HG02973 (cell line): Measurements from ENCODE around the gene TRIM66.
A peak's percentile ranks its signal among the peaks of the same experiment; 100 is the strongest.

ENCODE experiments used
- ATAC-seq: cut with Tn5 transposase; IDR thresholded peaks from one replicate; pipeline ENCODE4 v1.9.1; 2021; ENCODE audit warnings: moderate library complexity; ENCODE audit not compliant: unreplicated experiment

The TRIM66 gene

DNA sequence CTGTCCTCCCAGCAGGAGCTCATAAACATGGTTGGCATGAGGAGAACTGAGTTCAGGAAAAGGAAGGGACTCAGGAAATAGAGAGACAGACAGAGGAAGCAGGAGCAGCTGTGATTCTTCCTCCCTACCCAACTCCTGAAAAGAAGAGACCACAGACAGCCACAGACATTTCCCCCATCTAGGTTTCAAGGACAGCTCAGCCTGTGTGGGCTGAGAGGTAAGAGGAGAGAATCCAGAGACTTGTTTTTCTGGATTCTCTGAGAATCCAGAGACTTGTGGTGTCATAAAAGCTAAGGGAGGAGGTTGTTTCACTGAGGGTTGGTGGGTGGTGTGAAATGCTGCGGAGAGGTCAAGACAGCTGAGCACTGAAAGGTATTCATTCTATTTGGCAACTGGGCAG, 69.4 kb downstream of the TRIM66 start:
- ATAC-seq, result no peak

DNA sequence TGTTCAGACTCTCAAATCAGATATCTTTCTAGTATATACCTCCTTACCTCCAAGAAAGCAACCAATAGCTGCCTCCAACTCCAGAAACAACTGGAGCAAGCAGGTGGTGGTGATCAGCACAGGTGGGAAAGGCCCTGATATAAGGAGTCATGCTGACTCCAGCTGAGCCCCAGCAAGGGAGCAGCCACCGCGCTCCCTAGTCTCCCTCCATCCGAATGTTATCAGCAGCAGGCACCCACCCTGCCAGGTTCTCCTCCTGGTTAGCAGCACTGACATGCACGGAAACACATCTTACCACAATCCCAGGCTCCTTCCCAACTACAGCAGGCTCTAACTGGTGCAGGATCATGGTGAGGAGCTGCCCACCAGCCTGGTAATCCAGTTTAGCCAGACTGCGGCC, 69.9 kb downstream of the TRIM66 start:
- no peak for ATAC-seq

- no peak for ATAC-seq
Observed at GRCh38 chr11:8610532-8611116, 71.8 kb downstream of the TRIM66 start.

DNA sequence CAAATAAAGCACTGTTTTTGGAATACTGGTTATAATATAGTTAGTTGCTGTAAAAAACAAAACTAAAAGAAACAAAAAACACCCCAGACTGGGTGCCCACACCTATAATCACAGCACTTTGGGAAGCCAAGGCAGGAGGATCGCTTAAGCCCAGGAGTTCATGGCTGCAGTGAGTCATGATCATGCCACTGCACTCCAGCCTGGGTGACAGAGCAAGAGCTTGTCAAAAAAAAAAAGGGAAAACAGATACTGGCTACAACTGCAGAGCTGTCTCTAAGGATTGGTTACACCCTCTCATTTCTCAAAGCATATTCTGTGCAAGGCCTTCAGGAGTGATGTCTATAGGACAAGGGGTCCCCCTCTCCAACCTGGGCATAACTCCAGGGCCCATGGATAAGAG, 73.8 kb downstream of the TRIM66 start:
- ATAC-seq, result no peak

DNA sequence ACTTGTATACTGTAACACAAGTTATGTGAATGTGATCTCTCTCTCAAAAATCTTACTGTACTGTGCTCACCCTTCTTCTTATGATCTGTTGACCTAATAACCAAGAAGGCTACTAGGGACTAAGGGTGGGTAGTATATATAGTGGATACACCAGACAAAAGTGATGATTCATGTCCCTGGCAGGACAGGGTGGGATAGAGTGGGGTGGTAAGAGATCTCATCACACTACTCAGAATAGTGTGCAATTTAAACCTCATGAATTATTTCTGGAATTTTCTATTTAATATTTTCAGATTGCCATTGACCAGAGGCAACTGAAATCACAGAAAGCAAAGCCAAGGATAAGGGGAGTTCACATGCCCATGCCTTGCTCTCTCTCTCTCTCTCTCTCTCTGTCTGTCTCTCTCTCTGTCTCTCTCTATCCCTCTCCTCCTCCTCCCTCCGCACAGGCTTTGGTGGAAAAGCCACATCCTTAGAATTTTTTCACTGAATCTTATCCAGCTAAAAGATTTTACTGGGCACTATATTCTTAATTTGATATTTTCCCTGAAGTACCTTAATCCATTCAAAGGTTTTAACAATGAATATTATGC, 76.4 kb downstream of the TRIM66 start:
- ATAC-seq, result no peak

DNA sequence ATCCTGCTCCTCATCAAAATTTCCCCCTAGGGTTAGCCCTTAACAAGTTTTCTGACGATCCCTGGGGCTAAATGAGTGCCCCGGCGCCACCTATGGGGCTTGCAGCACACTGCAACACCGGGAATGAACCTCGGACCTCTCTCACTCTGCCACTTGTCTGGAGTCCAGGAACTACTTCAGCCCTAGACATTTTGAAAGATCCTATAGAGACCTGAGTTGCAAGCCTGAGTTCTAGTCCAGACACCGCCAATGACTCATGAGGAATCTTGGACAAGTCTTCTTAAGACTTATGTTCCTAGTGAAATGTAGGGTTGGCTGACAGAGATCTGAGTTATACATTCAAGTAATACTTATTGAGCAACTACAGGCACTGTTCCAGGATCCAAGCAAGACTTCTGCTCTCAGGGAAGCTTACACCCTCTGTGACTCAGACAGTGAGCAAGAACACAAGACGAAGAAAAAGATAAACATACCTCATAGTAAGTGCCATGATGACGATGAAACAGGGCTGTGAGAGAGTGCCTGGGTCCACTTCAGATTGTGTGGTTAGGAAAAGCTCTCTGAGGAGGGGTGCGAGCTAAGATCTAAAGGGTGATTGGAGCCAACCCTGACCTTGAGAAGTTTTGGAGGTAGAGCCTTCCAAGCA, 78.3 kb downstream of the TRIM66 start:
- peak; percentile 89 for ATAC-seq

DNA sequence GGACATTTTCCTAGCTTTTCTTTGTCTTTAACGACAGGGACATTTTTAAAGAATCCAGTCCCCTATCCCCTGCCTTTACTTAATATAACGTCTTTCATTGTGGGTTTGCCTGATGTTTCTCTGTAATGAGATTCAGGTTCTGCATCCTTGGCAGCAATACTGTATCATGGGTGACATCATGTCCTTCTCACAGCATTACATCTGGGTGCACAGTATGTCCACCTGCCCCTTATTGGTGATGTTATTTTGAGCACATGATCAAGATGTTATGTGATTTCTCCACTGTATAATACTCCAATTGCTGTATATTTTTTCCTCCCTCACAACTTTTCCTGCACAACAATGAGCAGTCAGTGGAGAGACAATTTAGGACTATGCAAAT, 78.8 kb downstream of the TRIM66 start:
- peak; percentile 13 for ATAC-seq

DNA sequence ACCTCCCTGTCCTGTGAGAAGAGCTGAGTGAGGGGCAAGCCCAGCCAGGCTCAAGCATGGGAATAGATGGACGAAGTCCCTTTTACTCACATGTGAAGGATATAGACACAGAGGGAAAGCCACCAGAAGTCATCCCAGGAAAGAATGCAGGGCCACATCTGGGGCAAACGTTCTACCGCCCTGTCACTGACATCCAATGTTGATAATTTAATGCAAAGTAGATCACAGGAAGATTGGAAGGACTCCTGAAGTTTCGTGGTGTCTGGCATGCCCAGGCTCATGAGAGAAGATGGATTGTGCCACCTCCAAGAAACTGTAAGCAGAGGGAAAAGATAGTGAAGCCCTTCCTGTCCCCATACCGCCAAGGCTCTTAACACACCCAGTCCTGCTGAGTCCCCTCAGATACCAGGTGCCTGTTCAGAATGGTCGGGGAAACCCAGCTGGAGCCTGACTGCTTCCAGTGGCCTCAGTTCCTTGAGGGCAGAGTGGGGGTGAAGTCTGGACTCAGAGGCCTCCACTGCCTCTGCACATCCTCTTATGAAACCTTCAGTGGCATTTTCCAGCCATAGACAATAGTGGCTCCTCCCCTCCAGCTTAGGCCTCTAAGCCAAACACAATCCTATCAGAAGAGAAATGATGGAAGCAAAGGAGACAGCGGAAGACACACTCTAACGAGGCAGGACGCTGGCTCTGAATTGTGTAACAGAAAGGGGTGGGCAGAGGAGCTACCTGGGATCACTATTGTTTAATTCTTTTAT, 80.9 kb downstream of the TRIM66 start:
- no peak for ATAC-seq

DNA sequence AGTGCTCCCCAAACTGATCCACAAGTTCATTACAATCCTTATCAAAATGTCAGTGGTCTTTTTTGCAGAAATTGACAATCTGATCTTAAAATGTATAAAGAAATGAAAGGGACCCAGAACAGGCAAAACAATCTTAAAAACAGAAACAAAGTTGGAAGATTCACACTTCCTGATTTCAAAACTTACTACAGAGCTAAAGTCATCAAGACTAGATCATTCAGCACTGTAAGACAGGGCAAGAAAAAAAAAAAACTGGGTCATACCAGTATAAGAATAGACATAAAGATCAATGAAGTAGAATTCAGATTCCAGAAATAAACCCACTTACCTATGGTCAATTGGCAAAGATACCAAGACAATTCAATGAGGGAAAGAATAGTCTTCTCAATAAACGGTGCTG, 84.0 kb downstream of the TRIM66 start:
- ATAC-seq, result no peak

- no peak for ATAC-seq
Observed at GRCh38 chr11:8597182-8597581, 85.3 kb downstream of the TRIM66 start.

DNA sequence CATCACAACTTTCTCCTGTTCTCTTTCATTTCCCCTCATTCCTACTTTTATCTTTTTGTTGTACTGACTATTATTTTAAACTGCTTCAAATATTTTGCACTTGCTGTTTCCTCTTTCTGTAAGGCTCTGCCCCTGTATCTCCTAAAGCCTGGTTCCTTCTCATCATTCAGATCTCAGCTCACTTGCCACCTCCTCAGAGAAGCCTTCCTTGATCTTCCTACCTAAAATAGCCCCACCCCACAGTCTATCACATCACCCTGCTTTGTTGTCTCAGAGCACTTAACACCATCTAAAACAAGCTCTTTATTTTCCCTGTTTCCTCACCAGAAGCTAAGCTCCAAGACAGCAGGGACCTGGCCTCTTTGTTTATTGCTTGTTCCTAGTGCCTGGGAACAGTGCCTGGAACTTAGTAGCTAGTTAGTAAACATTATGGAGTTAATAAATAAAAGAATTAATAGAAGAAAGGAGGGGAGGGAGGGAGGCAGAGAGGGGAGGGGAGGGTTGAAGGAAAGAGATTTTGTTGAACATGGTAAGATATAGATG, 85.9 kb downstream of the TRIM66 start:
- ATAC-seq, result no peak

DNA sequence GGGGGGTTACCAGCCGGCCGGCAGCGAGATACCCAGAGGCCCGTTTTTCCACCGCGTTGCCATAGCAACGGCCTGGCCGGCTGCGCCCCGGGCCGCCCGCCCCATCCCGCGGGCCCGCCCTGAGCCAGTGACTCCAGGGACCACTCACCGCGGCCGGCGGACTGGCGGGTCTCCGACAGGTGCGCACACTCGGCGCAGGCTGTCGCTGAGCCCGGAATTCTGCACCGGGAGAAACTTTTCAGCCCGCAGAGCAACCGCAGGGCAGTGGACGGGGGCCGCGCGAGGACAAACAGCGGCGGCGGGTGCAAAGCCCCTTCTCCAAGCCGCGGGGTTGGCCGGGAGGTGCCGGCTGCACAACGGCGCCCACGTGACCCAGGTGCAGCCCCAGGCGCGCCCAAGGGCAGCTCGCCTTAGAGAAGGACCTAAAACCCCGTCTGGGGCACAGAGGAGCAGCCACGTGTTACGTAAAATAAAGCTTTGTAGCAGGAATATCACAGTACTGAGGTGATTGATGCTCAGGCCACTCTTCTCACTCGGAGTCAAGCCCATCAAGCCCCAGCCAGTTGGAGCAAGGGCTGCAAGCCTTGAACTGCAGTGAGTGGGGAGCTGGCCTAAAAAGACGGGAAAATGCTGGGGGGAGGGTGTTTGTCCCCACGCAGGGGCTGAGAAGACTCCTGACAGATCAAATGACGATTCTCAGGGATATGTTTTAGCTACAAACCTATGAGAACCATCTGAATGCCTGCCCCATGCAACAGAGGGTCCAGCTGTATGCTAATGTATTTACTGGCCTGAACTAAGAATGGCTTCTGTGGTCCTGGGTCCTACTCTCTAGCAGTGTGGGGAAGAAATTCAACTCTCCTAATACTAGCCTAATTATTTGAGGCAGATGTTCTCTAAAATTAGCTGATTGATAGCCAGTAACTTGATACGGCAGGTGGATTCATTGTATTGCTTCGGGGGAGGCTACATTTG, 88.2 kb downstream of the TRIM66 start, which contains the start of gene STK33:
STK33 (minus strand) TSS at position 294 of the 975 bp plus-strand sequence. CDS start 119,323 bp downstream, outside the sequence.
- ATAC-seq, result peak; percentile 91

DNA sequence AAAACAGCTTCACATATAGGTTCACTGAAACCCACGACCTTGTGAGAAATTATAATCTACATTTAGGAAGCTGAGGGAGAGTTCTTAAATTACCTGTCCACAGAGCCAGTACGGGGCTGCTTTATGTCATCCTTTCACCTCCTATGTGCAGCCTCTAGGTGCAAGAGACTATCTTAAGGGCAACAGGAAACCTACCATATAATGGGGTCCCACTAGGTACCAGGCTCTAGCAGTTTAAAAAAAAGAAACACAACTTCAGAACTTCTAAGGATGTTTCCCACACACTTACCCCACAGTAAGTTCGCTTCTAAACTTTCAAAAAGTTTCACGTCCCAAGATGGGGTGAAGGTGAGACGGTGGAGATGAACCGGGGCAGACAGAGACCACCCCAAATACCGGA, 89.0 kb downstream of the TRIM66 start:
- peak; percentile 34 for ATAC-seq

GRCh38 chr11:8587915-8588314, 94.5 kb downstream of the TRIM66 start:
- ATAC-seq, result no peak

DNA sequence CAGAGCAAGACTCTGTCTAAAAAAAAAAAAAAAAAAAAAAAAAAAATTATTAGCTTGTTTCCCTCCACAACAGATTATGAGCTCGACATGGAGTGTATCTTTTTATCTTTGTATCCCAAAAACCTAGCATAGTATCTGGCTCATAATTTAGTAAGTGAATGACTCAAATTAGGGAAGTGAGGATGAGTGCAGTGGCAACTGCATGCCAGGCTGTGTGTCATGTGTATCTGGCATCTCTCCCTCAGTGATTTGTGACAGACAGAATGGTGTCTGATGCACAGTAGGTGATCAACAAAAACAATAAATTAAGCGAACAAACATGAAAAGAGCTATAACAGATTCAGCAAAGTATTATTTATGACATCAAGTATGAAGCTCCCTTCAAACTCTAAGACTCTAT, 95.7 kb downstream of the TRIM66 start:
- ATAC-seq, result no peak

- ATAC-seq, result no peak
Observed at GRCh38 chr11:8586184-8586583, 96.3 kb downstream of the TRIM66 start.

- ATAC-seq, result no peak
Observed at GRCh38 chr11:8584511-8584910, 98.0 kb downstream of the TRIM66 start.

- ATAC-seq, result no peak
Observed at GRCh38 chr11:8584082-8584481, 98.4 kb downstream of the TRIM66 start.

- ATAC-seq, result no peak
Observed at GRCh38 chr11:8581300-8581699, 101.2 kb downstream of the TRIM66 start.

DNA sequence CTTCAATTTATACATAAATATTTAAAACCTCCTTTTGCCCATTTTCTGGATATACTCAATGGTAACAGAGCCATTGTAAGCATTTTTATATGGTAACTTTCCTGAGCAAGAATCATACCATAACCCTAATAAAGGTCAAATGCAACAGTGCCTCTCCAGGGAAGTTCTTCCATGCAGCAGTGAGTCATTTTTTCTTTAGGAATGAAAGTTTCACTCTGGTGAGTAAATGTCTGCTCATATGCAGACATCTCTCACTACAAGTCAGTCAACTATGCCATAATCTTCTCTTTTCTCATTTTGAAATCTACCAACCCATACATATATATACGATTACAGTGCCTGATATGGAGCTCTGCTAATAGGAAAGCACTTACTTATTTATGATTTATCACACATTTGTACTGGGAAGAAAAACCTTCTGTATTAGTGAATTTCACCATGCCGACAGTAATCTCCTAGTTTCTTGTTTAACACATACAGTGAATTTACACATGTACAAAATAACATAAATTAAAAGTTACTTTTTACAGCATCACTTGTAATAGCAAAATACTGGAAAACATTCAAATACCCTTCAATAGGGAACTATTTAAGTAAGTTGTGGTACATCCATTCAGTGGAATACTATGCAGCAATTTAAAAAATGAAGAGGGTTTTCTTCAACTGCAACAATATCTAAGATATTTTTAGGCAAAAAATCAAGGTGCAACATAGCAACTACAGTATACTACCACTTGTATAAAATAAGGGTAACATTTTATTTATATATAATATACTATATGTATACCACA, 104.5 kb downstream of the TRIM66 start:
- no peak for ATAC-seq
